CD4-positive, alpha-beta T cell treated with Interleukin-2 at 100 ng/mL for 4 hours (primary cell): ENCODE data around the gene NR3C2.

ENCODE experiments used
- DNase-seq: peaks from one replicate; pipeline ENCODE4 v3.0.0-alpha.2; 2020; ENCODE audit warnings: low spot score

Gene NR3C2

DNA sequence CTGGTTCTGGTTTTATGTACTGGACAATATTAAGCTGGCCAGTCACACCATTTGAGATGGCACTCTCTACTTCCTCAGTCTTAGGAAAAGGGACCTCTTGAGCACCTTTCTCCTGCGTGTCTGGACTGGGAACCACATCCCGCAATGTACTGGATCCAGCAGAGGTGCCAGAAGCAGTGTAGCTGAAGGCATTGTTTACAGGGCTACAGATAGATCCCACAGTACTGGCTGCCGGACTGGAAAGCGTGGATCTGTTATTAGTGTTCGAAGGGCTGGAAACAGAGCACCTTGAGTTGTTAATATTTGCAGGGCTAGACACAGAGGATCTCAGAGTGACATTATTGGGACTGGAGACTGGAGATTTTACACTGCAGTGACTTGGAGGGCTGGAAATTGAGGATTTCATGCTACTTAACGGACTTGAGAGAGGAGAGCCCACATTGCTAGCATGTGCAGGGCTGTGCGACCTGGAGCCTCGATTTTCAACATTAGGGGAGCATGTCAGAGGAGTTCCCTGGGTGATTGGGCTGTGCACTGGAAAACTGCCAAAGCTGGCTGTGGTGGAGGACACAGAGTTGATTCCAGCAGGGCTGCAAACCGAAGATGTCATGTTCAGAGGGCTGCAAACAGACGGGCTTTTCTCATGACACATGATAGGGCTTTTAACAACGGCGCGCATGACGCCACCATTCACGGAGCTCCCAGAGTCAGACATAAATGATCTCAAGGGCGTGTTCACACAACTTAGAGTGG is 6.4 kb downstream of the NR3C2 start:
- no peak for DNase-seq

- peak; percentile 23 for DNase-seq
Measured at GRCh38 chr4:148434075-148434773, 8.0 kb downstream of the NR3C2 start.

GRCh38 chr4:148431401-148431800 is 10.8 kb downstream of the NR3C2 start:
- DNase-seq, result no peak

DNA sequence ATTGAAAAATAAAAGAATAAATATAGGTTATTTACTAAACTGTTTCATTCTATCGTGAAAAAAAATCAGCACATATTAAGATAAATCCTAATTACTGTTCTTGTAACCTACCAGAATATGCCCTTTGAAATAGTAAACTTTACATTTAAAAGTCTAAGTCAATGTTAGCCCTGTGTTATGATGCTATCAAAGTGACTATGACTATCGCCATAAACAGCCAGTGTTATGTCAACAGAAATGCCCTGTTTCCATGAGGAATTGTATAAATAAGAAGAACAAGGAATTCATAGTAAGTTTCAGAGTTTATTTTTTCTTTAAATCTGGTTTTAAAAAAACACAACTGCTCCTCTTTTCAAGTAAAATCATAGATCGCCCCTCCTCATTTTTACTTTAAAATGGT is 11.4 kb downstream of the NR3C2 start:
- DNase-seq, result no peak

DNA sequence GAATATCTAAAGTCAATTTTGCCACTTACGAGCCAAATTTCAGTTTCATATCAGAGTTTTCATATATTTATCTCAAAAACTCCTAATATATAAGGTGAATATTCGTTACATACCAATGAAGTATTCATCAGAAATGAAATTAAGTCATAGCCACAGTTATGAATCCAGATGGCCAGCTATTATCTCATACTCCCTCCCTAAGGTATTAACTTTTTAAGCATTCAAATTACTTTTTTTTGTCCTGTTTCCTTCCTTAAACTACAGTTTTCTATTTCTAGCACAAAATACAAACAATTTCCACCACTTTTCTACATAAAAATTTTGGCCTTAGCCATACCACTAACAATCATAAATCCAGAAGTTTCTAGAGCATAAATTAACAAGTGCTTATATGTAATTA is 13.0 kb downstream of the NR3C2 start:
- no peak for DNase-seq

DNA sequence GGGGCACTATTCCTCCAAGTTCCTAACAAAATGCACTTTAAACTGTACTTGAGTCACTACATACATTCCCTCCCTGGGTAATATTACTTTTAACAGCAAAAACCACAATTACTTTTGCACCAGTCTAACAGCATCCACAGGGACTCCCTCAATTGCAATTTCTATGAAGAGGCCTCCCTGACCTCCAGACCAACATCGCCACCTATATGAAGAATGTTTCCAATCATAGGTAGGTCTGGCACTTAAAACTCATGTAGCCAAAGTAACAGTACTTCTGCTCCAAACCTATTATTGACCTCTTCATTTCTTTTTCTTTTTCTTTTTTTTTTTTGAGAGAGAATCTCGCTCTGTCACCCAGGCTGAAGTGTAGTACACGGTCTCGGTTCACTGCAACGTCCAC is 15.6 kb downstream of the NR3C2 start:
- DNase-seq, result no peak

DNA sequence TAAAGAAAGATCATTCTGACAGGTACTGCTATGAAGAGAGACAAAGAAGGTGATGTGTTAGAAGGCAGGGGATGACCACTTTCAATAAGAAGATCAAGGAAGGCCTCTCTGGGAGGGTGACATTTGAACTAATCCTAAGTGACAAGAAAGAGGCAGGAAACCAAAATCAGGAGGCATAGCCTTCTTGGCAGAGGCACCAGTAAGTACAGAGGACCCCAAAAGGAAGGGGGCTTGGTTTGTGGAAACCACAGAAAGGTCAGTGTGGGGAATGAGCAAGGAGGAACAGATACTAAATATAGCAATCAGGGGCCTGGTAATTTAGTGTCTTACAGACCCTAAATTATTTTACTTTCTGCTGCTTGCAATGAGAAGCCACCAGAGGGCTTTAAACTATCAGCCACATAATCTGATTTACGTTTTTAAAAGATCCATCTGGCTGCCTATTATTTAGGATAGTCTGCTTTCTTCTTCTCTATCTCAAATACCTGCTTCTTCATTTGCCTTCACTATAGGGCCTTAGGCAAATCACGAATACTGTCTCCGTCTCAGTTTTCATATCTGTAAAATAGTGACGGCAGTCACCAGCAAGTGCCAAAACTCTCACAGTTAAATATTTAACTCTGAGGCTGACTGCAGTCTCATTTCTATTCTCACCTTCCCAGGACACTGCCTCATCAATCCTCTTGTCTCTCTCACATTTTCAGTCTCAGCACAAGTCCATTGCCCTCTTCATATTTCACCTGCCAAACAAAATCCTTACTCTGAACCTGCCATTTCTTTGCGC is 16.7 kb downstream of the NR3C2 start:
- no peak for DNase-seq

- no peak for DNase-seq
Measured at GRCh38 chr4:148420397-148420796, 21.8 kb downstream of the NR3C2 start.

DNA sequence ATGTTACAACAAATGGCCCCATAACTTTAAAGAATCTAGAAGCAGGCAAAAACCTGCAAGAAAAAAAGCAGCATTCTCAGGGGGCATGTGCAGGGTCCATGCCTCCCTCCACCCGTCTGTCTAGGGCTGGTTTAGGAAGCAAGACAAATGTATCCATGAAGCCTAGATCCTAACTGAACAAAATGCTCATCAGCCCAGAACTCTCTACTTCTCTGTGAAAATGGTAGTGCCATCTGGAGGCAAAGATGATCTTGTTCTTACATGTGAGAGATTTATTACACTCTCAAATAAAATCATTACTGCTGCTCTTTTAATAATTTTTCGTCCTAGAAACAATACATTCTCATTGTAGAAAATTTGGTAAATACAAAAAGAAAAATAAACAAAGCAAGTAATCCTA is 26.7 kb downstream of the NR3C2 start:
- no peak for DNase-seq

GRCh38 chr4:148412460-148412994 is 29.7 kb downstream of the NR3C2 start:
- DNase-seq, result no peak

GRCh38 chr4:148405161-148405893 is 36.9 kb downstream of the NR3C2 start:
- DNase-seq, result no peak

DNA sequence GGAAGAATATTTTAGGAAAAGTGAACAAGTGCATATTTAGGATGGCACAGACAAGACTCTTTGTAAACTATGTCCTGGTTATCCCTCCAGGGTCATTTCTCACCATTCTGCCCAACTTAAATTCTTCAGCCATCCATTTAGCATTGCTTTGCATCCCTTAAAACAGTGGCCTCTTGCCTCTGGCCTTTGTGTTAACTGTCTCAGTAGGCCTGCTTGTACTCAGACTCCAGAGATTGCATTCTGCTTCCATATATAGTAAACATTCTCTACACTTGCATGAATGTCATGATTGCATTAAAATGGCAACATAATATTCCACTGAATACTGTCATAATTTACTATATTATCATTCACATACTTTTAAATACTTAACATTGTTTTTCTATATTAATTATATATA is 43.2 kb downstream of the NR3C2 start:
- DNase-seq, result no peak

- no peak for DNase-seq
Measured at GRCh38 chr4:148397771-148398170, 44.4 kb downstream of the NR3C2 start.

- no peak for DNase-seq
Measured at GRCh38 chr4:148396986-148397673, 45.1 kb downstream of the NR3C2 start.

- DNase-seq, result no peak
Measured at GRCh38 chr4:148395771-148396170, 46.4 kb downstream of the NR3C2 start.

DNA sequence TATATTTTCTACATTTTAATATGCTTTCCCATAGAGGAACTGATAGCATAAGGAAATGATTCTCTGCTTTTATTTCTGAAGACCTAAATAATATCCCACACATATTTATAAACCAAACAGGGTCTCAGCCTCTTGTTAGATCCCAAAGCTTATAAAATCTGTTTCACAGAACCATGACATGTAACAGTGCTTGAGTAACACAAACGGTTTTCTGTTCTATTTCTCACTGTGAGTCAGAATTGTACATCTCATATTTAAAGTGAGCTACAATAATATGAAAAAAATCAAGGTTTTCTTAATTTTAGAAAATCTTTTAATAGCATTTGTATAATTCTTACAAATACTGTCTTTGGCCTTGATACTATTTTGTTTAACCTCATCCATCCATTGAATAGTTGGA is 51.2 kb downstream of the NR3C2 start:
- DNase-seq, result no peak

DNA sequence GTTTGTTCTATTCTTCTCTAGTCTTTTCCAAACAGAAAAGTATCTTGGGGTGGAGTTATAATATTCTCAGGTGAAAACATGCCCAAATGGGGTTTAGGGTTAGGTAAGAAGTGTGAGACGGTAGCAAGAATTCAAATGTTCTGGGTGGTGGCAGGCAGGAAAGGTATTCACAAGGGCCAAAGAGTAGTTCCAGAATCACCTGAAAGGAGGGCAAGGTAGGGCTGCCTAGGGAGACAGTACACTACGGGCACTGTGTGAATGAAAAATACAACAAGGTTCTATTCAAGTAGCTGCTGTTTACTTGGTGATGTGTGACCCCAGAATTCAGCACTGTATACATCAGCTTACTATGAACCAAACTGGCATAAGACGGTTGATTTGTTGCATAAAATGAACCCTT is 51.9 kb downstream of the NR3C2 start:
- DNase-seq, result no peak

DNA sequence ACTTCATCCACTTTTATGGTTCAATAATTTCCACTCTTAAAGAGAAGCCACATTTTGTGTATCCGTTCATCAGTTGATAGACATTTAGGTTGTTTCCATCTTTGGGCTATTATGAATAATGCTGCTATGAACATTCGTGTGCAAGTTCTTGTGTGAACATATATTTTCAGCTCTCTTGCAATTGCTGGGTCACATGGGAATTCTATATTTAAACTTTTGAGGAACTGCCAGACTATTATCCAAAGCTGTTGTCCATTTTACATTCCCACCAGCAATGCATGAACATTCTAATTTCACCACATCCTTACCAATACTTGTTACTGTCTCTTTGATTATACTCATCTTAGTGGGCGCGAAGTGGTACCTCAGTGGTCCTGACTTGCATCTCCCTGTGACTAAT is 61.9 kb downstream of the NR3C2 start:
- DNase-seq, result no peak

- peak; percentile 62 for DNase-seq
Measured at GRCh38 chr4:148376151-148376550, 66.1 kb downstream of the NR3C2 start.

DNA sequence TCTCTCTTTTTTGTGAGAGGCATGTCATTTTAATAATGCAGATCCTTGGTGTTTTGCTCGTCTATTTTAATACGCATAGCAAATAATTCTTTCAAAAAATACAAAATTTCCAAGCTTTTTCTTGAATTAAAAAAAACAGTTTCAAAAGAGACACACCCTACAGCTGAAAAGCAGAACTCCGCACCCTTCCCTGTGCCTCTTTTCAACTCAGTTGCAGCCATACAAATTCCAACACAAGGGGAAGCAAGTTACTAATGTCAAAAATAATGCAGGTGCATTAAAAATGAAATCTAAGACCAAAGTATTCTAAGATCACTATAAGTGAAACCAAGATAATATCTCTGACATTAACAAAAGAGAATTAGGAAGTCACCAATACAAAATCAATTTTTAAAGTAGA is 66.6 kb downstream of the NR3C2 start:
- no peak for DNase-seq

GRCh38 chr4:148373093-148373492 is 69.1 kb downstream of the NR3C2 start:
- DNase-seq, result no peak
